Measurements from ENCODE around the gene PRSS57. TPM values are rescaled to one million over a fixed set of nuclear protein-coding genes. Genes with fewer than 3 reads are reported as not detected.

The PRSS57 gene
- total RNA-seq, 1 experiment from 2014 or later = not detected

DNA sequence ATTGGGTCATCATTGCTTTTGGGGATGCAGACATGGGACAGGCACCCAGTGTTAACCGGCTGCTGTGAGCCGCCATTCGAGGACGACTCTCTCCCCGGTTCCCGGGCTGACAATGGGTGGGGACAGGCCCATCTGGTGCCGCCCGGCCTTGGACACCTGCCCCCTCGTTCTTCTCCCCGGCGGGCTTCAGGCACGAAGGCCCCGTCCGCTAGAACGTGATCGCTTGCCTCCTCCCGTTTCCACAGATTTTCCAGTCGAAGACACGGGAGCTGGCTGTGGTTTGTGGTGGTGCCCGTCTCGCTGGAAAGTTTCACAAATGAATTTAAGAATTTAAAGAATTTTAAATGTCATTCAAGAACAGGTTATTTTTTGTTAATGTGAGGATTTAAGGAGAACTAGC is 15.5 kb upstream of the PRSS57 start:
- TF ChIP-seq, protein P1, sequence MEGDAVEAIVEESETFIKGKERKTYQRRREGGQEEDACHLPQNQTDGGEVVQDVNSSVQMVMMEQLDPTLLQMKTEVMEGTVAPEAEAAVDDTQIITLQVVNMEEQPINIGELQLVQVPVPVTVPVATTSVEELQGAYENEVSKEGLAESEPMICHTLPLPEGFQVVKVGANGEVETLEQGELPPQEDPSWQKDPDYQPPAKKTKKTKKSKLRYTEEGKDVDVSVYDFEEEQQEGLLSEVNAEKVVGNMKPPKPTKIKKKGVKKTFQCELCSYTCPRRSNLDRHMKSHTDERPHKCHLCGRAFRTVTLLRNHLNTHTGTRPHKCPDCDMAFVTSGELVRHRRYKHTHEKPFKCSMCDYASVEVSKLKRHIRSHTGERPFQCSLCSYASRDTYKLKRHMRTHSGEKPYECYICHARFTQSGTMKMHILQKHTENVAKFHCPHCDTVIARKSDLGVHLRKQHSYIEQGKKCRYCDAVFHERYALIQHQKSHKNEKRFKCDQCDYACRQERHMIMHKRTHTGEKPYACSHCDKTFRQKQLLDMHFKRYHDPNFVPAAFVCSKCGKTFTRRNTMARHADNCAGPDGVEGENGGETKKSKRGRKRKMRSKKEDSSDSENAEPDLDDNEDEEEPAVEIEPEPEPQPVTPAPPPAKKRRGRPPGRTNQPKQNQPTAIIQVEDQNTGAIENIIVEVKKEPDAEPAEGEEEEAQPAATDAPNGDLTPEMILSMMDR (IDR thresholded peaks at IDR 0.05; ENCODE audit: unreplicated experiment) = no peak
- intact Hi-C loops (cut with micrococcal nuclease; ENCODE audit: unreplicated experiment) = no loop called here
- Mint-ChIP-seq H3K4me1 (ENCODE audit: low read depth, unreplicated experiment) (no peaks in the 10 kb centered on the region), H3K9me3 (ENCODE audit: low read depth, unreplicated experiment) (peaks cover 3% of the 10 kb centered on the region), H3K36me3 (ENCODE audit: insufficient read depth, unreplicated experiment) (peaks cover 4% of the 10 kb centered on the region), H3K27ac (ENCODE audit: unreplicated experiment) (no peak overlapping the region), H3K27me3 (ENCODE audit: unreplicated experiment) (peaks cover 45% of the 10 kb centered on the region), H3K4me3 (ENCODE audit: low read depth, unreplicated experiment) (no peak overlapping the region)
- BruUV-seq (replicated peaks) = no TSS peak
- DNase-seq = no peak
- CTCF ChIA-PET = no interaction called here

DNA sequence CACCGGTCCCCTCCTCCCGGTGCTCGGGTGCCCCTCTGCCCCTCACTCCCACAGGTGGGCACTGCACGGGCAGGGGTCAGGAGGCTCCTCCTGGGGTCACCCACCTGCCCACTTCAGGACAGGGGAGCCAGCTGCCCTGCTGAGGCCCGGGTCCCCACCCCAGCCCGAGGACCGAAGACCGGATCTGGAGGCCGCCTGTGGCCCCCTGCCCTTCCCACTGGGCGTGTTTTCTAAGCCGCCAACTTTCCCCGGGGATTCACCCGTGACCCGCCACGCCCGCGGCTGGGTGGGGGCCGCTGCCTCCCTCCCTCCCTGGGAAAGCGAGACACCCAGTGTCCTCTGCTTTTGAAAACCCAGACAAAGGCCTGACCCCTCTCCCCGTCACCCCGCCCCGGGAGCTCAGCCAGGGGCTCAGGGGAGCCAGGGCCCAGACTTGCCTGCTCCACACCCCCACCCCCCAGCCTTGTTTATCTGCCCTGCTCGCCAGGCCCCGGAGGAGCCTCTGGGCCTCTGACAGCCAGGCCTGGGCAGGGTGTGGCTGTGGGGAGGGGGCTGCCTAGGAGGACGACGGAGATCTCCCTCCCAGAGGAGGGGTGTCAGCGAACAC is 14.8 kb upstream of the PRSS57 start:
- Mint-ChIP-seq H3K36me3 (ENCODE audit: insufficient read depth, unreplicated experiment) (no peaks in the 10 kb centered on the region), H3K4me1 (ENCODE audit: low read depth, unreplicated experiment) (no peaks in the 10 kb centered on the region), H3K27me3 (ENCODE audit: unreplicated experiment) (peaks cover 38% of the 10 kb centered on the region), H3K27ac (ENCODE audit: unreplicated experiment) (no peak overlapping the region), H3K4me3 (ENCODE audit: low read depth, unreplicated experiment) (no peak overlapping the region), H3K9me3 (ENCODE audit: low read depth, unreplicated experiment) (no peaks in the 10 kb centered on the region)
- CTCF ChIA-PET = no interaction called here
- DNase-seq = no peak
- no TSS peak for BruUV-seq (replicated peaks)
- intact Hi-C loops (cut with micrococcal nuclease; ENCODE audit: unreplicated experiment) = no loop called here
- TF ChIP-seq, protein P1 (IDR thresholded peaks at IDR 0.05; ENCODE audit: unreplicated experiment) = no peak

DNA sequence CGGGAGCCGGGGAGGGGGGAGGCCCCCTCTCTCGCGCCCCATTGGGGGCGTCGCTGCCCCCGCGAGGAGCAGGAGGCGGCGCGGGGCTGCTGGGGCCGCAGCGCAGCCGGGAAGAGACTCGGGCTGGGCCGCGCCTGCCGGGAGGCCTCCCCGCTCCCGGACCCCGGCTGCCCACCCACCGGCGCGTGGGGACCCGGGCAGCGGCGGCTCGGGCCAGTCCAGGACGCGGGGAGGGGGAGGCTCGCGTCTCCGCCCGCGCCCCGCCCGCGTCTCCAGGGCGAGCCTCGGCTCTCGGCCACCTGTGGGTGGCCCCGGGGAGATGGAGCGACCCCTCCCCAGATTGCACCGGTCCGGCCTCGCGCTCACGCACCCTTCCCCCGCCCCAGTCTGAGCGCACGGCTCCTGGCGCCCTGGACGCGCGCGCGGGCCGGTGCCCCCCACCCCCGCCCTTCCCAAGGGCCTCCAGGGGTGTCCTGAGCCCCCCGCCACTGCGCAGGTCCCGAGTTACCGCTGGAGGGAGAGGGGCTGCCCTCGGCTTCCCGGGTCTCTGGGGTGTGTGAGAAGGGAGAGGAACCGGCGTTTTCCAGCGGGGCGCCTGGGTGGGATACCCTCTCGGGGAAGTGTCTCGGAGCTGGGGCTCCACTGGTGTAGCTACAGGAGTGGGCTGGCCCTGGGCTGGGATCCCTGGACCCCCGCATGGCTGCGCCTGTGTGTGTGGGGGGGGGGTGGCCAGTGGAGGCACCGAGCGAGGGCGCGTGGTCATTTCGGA is 14.1 kb upstream of the PRSS57 start:
- no peak overlapping the region for H3K4me3 Mint-ChIP-seq (ENCODE audit: low read depth, unreplicated experiment)
- no TSS peak for BruUV-seq (replicated peaks)
- CTCF ChIA-PET = no interaction called here

GRCh38 chr19:708154-709143 is 13.2 kb upstream of the PRSS57 start, which contains the start of gene PALM:
Gene PALM (plus strand): TSS chr19:708935. CDS start chr19:709147, 212 bp downstream.
- Mint-ChIP-seq H3K27ac (ENCODE audit: unreplicated experiment) (no peak within 1 kb of the TSS), H3K27me3 (ENCODE audit: unreplicated experiment) (peaks cover 40% of the 10 kb centered on the region), H3K4me1 (ENCODE audit: low read depth, unreplicated experiment) (no peaks in the 10 kb centered on the region), H3K4me3 (ENCODE audit: low read depth, unreplicated experiment) (no peak within 1 kb of the TSS), H3K9me3 (ENCODE audit: low read depth, unreplicated experiment) (no peaks in the 10 kb centered on the region), H3K36me3 (ENCODE audit: insufficient read depth, unreplicated experiment) (peaks cover 5% of the 10 kb centered on the region)
- no TSS peak for BruUV-seq (replicated peaks)
- no peak for DNase-seq
- CTCF ChIA-PET = interaction anchor here (0.8 kb wide), 1 partner anchor 8 kb away, joined by 3 read pairs; no protein-coding TSS in a partner anchor
- TF ChIP-seq, protein P1 (IDR thresholded peaks at IDR 0.05; ENCODE audit: unreplicated experiment) = no peak
- intact Hi-C loops (cut with micrococcal nuclease; ENCODE audit: unreplicated experiment) = no loop called here

More for the DNA sequence above, 14.1 kb upstream of the PRSS57 start:
- H3K27ac Mint-ChIP-seq (ENCODE audit: unreplicated experiment) = no peak overlapping the region
- TF ChIP-seq, protein P1 (IDR thresholded peaks at IDR 0.05; ENCODE audit: unreplicated experiment) = no peak
- H3K36me3 Mint-ChIP-seq (ENCODE audit: insufficient read depth, unreplicated experiment) = peaks cover 5% of the 10 kb centered on the region
- intact Hi-C loops (cut with micrococcal nuclease; ENCODE audit: unreplicated experiment) = no loop called here
- peaks cover 36% of the 10 kb centered on the region for H3K27me3 Mint-ChIP-seq (ENCODE audit: unreplicated experiment)
- no peak for DNase-seq
- H3K9me3 Mint-ChIP-seq (ENCODE audit: low read depth, unreplicated experiment) = no peaks in the 10 kb centered on the region
- no peaks in the 10 kb centered on the region for H3K4me1 Mint-ChIP-seq (ENCODE audit: low read depth, unreplicated experiment)
